Tibial nerve (tissue), 4 donors: ENCODE measurements around the gene GALNT10.

Experiments
- CTCF ChIP-seq, 5 experiments: fragments of 200-600 bp in 3 of 5; fragments of 450-650 bp in 2 of 5; sonication (generic) in 3 of 5; IDR thresholded peaks; one replicate each; pipeline ENCODE4 v1.5.1; 2016 to 2019; ENCODE audit warnings: antibody characterized with exemption in 5 of 5, mild to moderate bottlenecking in 3 of 5, moderate library complexity in 2 of 5
- EP300 ChIP-seq, 2 donors: sonication (generic); formaldehyde crosslinking; IDR thresholded peaks; one replicate each; pipeline ENCODE4 v1.6.1; 2017; ENCODE audit warnings: antibody characterized with exemption in 2 of 2, mild to moderate bottlenecking in 1 of 2

- no peak for TF ChIP-seq CTCF (IDR thresholded peaks at IDR 0.05)
- no peak for TF ChIP-seq EP300 (IDR thresholded peaks at IDR 0.05)
These were observed 5.7 kb downstream of the GALNT10 start for GRCh38 chr5:154196281-154196680.
